Keratinocyte (primary cell): ENCODE measurements around the gene FRS2.

Source experiments
- CTCF ChIP-seq, 3 experiments: IDR thresholded peaks in 1 of 3; conservative IDR thresholded peaks in 1 of 3; optimal IDR thresholded peaks in 1 of 3; 2 replicates in 2 of 3; 3 replicates in 1 of 3; pipeline versions ENCODE3 to v1.5.1; 2011; ENCODE audit warnings: low read length in 3 of 3, mild to moderate bottlenecking in 3 of 3, moderate library complexity in 2 of 3, control low read depth in 1 of 3, inconsistent platforms in 1 of 3; ENCODE audit not compliant: insufficient read depth in 2 of 3; ENCODE audit errors: extremely low read depth in 1 of 3
- EZH2 ChIP-seq: IDR thresholded peaks from one replicate; pipeline ENCODE4 v1.6.1; 2012; ENCODE audit warnings: inconsistent platforms, mild to moderate bottlenecking, low read length, moderate library complexity

GRCh38 chr12:69508621-69509020 is 38.4 kb downstream of the FRS2 start:
- TF ChIP-seq CTCF (optimal IDR thresholded peaks at IDR 0.05 in 1 of 3, IDR thresholded peaks at IDR 0.05 in 1 of 3, conservative IDR thresholded peaks at IDR 0.05 in 1 of 3; ENCODE audit: extremely low read depth in 1 of 3, insufficient read depth in 2 of 3, low read length in 3 of 3) (no peak), EZH2 (no peak)
